HepG2 (cell line): ENCODE data around the gene GPR61. TPM values are rescaled to one million over a fixed set of nuclear protein-coding genes. Genes with fewer than 3 reads are reported as not detected.

Source experiments
- ATAC-seq: fragments of 200-7000 bp; cut with Tn5 transposase; 3 replicates; pipeline ENCODE4 v1.9.1; 2020; ENCODE audit warnings: mild to moderate bottlenecking, moderate library complexity
- BruUV-seq: library from RNA; stranded (reverse); fragments of 400-500 nt; replicated peaks from 2 replicates; lab custom pipeline; 2021; lab: Mats Ljungman, UMichigan
- CTCF ChIA-PET: fragments of 300-600 bp; formaldehyde crosslinking; extraction: SDS; loops from one replicate; lab custom pipeline; 2021; ENCODE audit warnings: low total read pairs, inconsistent platforms, low intra/inter-chr PET ratio; lab: Yijun Ruan, JAX
- POLR2A ChIA-PET: fragments of 350-600 bp; sonication (Branson Sonifier 250); formaldehyde crosslinking; loops from one replicate; lab custom pipeline; 2020; ENCODE audit warnings: antibody characterized with exemption, inconsistent platforms; lab: Yijun Ruan, JAX
- DNase-seq: peaks from one replicate; pipeline ENCODE4 v3.0.0-alpha.2; 2015; ENCODE audit warnings: low spot score
- FAIRE-seq: peaks from 3 replicates; lab custom pipeline; 2011; peaks lifted over from hg19 to GRCh38; lab: Jason Lieb, UNC
- H2AFZ ChIP-seq: one replicate; pipeline ENCODE4 v1.6.1; 2011; ENCODE audit warnings: low read length, inconsistent platforms
- H3K27ac ChIP-seq: fragments of 300-600 bp; 3 replicates; pipeline ENCODE4 v1.8.0; 2011; ENCODE audit warnings: mixed run types, mild to moderate bottlenecking, mixed read lengths, low read length, inconsistent platforms; ENCODE audit not compliant: insufficient read depth; ENCODE audit errors: extremely low read length
- H3K27me3 ChIP-seq, 2 experiments: fragments of 200-600 bp in 1 of 2; 2 replicates in 1 of 2; 3 replicates in 1 of 2; pipeline versions ENCODE4 v1.6.0 to v1.8.0; 2011; ENCODE audit warnings: low read length in 2 of 2, mild to moderate bottlenecking in 2 of 2, moderate library complexity in 2 of 2, inconsistent platforms in 1 of 2; ENCODE audit not compliant: insufficient read depth in 2 of 2, control insufficient read depth in 1 of 2
- H3K36me3 ChIP-seq, 2 experiments: fragments of 200-600 bp in 1 of 2; replicated peaks in 1 of 2; 2 replicates in 1 of 2; 3 replicates in 1 of 2; pipeline versions ENCODE4 v1.5.1 to v1.8.0; 2011; ENCODE audit warnings: low read length in 2 of 2, inconsistent platforms in 1 of 2; ENCODE audit not compliant: insufficient read depth in 2 of 2, control insufficient read depth in 1 of 2
- H3K4me1 ChIP-seq: 2 replicates; pipeline ENCODE4 v1.5.1; 2012; ENCODE audit warnings: low read length, inconsistent platforms; ENCODE audit not compliant: insufficient read depth
- H3K4me2 ChIP-seq: 2 replicates; pipeline ENCODE4 v1.6.0; 2011; ENCODE audit warnings: low read depth, low read length, inconsistent platforms
- H3K4me3 ChIP-seq, 3 experiments: fragments of 200-600 bp in 1 of 3; sonication (generic), shearing (Covaris generic) in 1 of 3; replicated peaks in 1 of 3; 2 replicates each; pipeline ENCODE4 v1.5.1; 2011 to 2016; ENCODE audit warnings: low read length in 3 of 3, inconsistent platforms in 2 of 3, low read depth in 2 of 3, mild to moderate bottlenecking in 2 of 3, control low read depth in 1 of 3, mixed read lengths in 1 of 3; ENCODE audit not compliant: insufficient read depth in 1 of 3
- H3K79me2 ChIP-seq: one replicate; pipeline ENCODE4 v1.6.1; 2011; ENCODE audit warnings: low read length, inconsistent platforms; ENCODE audit not compliant: insufficient read depth
- H3K9ac ChIP-seq: 2 replicates; pipeline ENCODE4 v1.6.0; 2011; ENCODE audit warnings: mild to moderate bottlenecking, low read depth, low read length, inconsistent platforms; ENCODE audit not compliant: insufficient read depth
- H3K9me3 ChIP-seq: 2 replicates; pipeline ENCODE4 v1.5.1; 2012; ENCODE audit warnings: mild to moderate bottlenecking, low read length
- H4K20me1 ChIP-seq: 2 replicates; pipeline ENCODE4 v1.6.0; 2011; ENCODE audit warnings: inconsistent platforms, mild to moderate bottlenecking, low read length, moderate library complexity; ENCODE audit not compliant: insufficient read depth
- GTF2F1 ChIP-seq: fragments of 150-350 bp; IDR thresholded peaks from 2 replicates; pipeline ENCODE4 v1.6.1; 2014; ENCODE audit warnings: low read length
- ZFX ChIP-seq: sonication (generic); formaldehyde crosslinking; IDR thresholded peaks from 2 replicates; pipeline ENCODE4 v1.4.0; 2020; ENCODE audit warnings: mild to moderate bottlenecking, low read depth, missing genetic modification reagents, moderate library complexity
- ZNF558 ChIP-seq: sonication (generic); formaldehyde crosslinking; IDR thresholded peaks from 2 replicates; pipeline ENCODE4 v1.9.0; 2022; ENCODE audit warnings: mild to moderate bottlenecking, missing genetic modification reagents, borderline replicate concordance
- ZNF687 ChIP-seq: sonication (generic); formaldehyde crosslinking; IDR thresholded peaks from 2 replicates; pipeline ENCODE4 v1.5.1; 2020; ENCODE audit warnings: mild to moderate bottlenecking, missing genetic modification reagents, moderate library complexity
- WGBS: methylation state at CpG from one replicate; pipeline ENCODE4 v1.1.6; 2017; ENCODE audit warnings: low lambda C conversion rate; 5-methylcytosine and 5-hydroxymethylcytosine counted together
- in situ Hi-C: cut with HindIII; loops from 2 replicates; pipeline ENCODE4 v1.10.0; 2017; ENCODE audit warnings: low pct_unique_long_range_greater_than_20kb; ENCODE audit not compliant: extremely low pct_ligation_motif_present
- intact Hi-C: fragments of 100-400 bp; cut with micrococcal nuclease; formaldehyde crosslinking; loops from one replicate; pipeline ENCODE4 v1.10.0; 2022; ENCODE audit not compliant: unreplicated experiment
- polyA plus RNA-seq, 8 experiments: library from polyadenylated mRNA; depleted of rRNA in 3 of 8; stranded (reverse) in 7 of 8; unstranded in 1 of 8; fragments of >200 nt; fragmentation: Illumina TruSeq in 4 of 8; extraction: Trizol in 4 of 8; gene quantifications; 2 replicates each; pipeline versions ENCODE4 v1.2.1 to v1.2.3, GENCODE V29; 2011 to 2016; ENCODE audit warnings: low read depth in 4 of 8, missing spikeins in 1 of 8, mixed read lengths in 1 of 8; ENCODE audit not compliant: insufficient read depth in 1 of 8
- total RNA-seq, 5 experiments: library from RNA; depleted of rRNA; stranded (reverse); fragments of >200 nt; fragmentation: Illumina TruSeq; extraction: Trizol; gene quantifications; 2 replicates each; pipeline ENCODE4 v1.2.3, GENCODE V29; 2016; ENCODE audit warnings: low read depth in 1 of 5

Gene GPR61
- total and polyA plus RNA-seq, 2 of the 13 experiments (the other 11 are each of a cell fraction or from before 2014, with no cell fraction given): not detected

DNA sequence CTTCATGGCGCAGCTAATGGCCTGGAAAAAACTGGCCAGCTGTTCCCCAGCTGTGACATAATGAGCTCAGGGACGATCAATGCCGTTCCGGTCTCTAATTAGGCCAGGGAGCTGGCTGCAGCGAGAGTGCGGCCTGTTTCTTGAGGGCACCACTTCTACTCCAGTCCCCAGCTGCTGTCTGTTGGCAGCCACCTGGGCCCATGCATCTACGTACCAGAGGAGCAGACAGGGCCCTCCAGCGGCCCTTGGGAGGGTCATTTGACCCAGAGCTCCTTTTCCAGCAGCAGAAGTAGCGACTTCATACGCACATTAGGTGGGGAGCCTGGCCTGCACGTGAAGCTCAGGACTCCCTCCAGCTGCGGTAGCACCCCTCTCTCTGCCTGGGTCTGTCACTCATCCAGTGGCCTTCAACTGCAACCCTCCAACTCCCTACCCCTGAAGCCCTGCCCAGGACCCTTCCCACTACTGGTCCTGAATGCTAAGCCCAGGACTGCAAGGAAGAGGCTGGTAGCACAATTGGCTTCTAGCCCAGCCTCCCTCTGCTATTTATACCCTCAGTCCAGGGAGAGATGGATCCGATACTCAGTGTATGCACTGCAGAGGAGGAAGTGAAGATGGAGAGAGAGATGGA is 9.1 kb upstream of the GPR61 start:
- Histone ChIP-seq H3K36me3 (no peaks in the 10 kb centered on the region), H3K4me2 (peak overlapping the region; percentile 50), H3K4me1 (peaks cover 18% of the 10 kb centered on the region; the same call in 1 of the 2 replicates), H3K9me3 (no peaks in the 10 kb centered on the region), H3K27me3 (peaks cover 7 to 58% of the 10 kb centered on the region in 2 experiments; a peak in 4 of 5 replicates), H3K9ac (no peak overlapping the region), H2AFZ (no peak overlapping the region), H3K27ac (no peak overlapping the region), H3K79me2 (no peaks in the 10 kb centered on the region), H4K20me1 (no peaks in the 10 kb centered on the region)
- ChIA-PET POLR2A (interaction anchor here (1.3 to 4.4 kb wide), 4 partner anchors 18 to 47 kb away, joined by 3 to 18 read pairs (median 8); partner anchors contain the start of genes CYB561D1 and GNAI3), CTCF (interaction anchor here (3.9 to 4.5 kb wide), 2 partner anchors 32 to 40 kb away, joined by 45 to 81 read pairs; no protein-coding TSS in a partner anchor)
- WGBS: 16% methylated on average over 6 of the region's 13 CpGs
- DNase-seq: no peak
- FAIRE-seq: no peak
- in situ Hi-C loops: loop anchor here (5.0 to 10.0 kb wide), 2 partner anchors 38 to 266 kb away; partner anchors contain the start of gene CYB561D1
- ATAC-seq: peak; percentile 10
- BruUV-seq: no TSS peak
- TF ChIP-seq ZNF687 (CRISPR knock-in tag) (peak; percentile 28; the same call in 1 of the 2 replicates), ZNF558 (CRISPR knock-in tag) (no peak), ZFX (CRISPR knock-in tag) (peak; percentile 59), GTF2F1 (no peak)
- TF ChIP-seq, all 625 proteins: peak for 2
- intact Hi-C loops: no loop called here
- peak overlapping the region in 1 of 3 experiments; percentile 8; a peak in 1 of 6 replicates for H3K4me3 ChIP-seq
